Endothelial cell (in vitro differentiated cells): ENCODE measurements around the gene SUSD6. TPM values are rescaled to one million over a fixed set of nuclear protein-coding genes. Genes with fewer than 3 reads are reported as not detected.

Experiments used
- DNase-seq: peaks from one replicate; pipeline ENCODE4 v3.0.0; 2021; ENCODE audit warnings: low spot score
- H3K27ac Mint-ChIP-seq: one replicate; pipeline ENCODE4 v1.8.0; 2021; ENCODE audit warnings: mixed read lengths, inconsistent platforms; ENCODE audit not compliant: unreplicated experiment
- H3K27me3 Mint-ChIP-seq: one replicate; pipeline ENCODE4 v1.8.0; 2021; ENCODE audit warnings: mild to moderate bottlenecking, moderate library complexity, mixed read lengths, inconsistent platforms; ENCODE audit not compliant: unreplicated experiment
- H3K36me3 Mint-ChIP-seq: one replicate; pipeline ENCODE4 v1.8.0; 2021; ENCODE audit warnings: mild to moderate bottlenecking, low read depth, mixed read lengths, inconsistent platforms; ENCODE audit not compliant: unreplicated experiment
- H3K4me1 Mint-ChIP-seq: one replicate; pipeline ENCODE4 v1.8.0; 2021; ENCODE audit warnings: mild to moderate bottlenecking, mixed read lengths, inconsistent platforms; ENCODE audit not compliant: unreplicated experiment
- H3K4me3 Mint-ChIP-seq: one replicate; pipeline ENCODE4 v1.8.0; 2021; ENCODE audit warnings: mild to moderate bottlenecking, mixed read lengths, inconsistent platforms; ENCODE audit not compliant: unreplicated experiment
- H3K9me3 Mint-ChIP-seq: one replicate; pipeline ENCODE4 v1.8.0; 2021; ENCODE audit warnings: mixed read lengths, inconsistent platforms; ENCODE audit not compliant: unreplicated experiment
- total RNA-seq: library from RNA; stranded (reverse); fragmentation: NEBNext Ultra II Directional; extraction: Animal tissue kit (Norgen Biotek cat#: 25700); gene quantifications from one replicate; pipeline ENCODE4 v1.2.1, GENCODE V29; 2021; ENCODE audit not compliant: unreplicated experiment
- TF ChIP-seq, protein P1 (sequence below): fragments of 200-600 bp; sonication (generic); IDR thresholded peaks from one replicate; pipeline ENCODE4 v1.5.0; 2021; ENCODE audit warnings: antibody characterized with exemption; ENCODE audit not compliant: unreplicated experiment

SUSD6 gene
- total RNA-seq, 1 donor from 2014 or later: 71.5 TPM

DNA sequence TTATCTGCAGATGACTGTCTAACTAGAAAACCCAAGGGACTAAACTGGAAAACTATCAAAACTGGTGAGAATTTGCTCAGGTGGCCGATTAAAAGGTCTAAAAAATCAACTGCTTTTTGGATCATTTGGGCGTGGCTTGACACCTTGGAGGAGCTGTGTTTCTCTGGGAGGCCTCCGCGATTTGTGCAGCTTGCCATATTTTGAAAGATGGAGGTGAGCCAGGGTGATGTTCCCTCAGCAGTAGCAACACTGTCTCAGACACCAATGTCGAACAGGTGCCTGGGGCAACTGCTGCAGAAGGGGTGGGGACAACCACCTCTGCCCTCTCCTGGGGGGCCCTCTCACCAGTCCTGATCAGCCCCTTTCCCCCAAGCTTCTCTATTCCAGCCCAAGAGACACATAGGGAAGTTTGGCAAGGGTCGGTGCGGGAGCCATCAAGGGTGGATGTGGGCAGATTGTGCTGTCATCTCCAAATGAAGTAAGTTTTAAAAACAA, 40.5 kb upstream of the SUSD6 start:
- no peak for DNase-seq
- H3K36me3 Mint-ChIP-seq: peaks cover 4% of the 10 kb centered on the region
- no peak overlapping the region for H3K27ac Mint-ChIP-seq
- peak overlapping the region; percentile 42 for H3K4me3 Mint-ChIP-seq
- TF ChIP-seq, protein P1, sequence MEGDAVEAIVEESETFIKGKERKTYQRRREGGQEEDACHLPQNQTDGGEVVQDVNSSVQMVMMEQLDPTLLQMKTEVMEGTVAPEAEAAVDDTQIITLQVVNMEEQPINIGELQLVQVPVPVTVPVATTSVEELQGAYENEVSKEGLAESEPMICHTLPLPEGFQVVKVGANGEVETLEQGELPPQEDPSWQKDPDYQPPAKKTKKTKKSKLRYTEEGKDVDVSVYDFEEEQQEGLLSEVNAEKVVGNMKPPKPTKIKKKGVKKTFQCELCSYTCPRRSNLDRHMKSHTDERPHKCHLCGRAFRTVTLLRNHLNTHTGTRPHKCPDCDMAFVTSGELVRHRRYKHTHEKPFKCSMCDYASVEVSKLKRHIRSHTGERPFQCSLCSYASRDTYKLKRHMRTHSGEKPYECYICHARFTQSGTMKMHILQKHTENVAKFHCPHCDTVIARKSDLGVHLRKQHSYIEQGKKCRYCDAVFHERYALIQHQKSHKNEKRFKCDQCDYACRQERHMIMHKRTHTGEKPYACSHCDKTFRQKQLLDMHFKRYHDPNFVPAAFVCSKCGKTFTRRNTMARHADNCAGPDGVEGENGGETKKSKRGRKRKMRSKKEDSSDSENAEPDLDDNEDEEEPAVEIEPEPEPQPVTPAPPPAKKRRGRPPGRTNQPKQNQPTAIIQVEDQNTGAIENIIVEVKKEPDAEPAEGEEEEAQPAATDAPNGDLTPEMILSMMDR: no peak
- peaks cover 4% of the 10 kb centered on the region for H3K4me1 Mint-ChIP-seq
- peaks cover 13% of the 10 kb centered on the region for H3K27me3 Mint-ChIP-seq
- no peaks in the 10 kb centered on the region for H3K9me3 Mint-ChIP-seq

DNA sequence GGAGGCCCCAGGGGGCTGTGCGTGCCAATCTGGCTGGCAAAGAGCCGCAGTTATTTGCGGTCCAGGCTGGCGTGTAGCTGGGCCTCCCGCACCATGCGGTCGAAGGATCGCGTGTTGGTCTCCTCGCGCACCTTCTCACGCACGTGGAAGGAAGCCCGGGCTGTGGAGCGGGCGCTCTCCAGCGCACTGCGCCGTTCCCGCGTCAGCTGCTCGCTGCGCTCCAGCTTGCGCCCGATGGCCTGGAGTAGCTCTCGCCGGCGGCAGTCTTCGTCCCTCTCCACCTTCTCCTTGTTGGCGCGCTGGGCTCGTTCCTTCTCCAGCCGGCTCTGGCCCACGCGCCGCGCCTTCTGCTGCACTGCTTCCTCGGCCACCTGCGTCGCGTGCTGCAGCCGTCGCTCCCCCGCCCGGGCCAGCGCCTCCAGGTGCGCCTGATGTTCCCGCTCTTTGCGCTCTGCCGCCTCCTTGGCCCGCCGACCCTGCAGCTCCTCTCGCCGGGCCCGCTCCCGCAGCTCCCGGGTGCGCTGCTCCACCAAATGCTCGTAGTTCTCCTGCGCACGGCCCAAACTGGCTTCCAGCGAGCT, 39.9 kb upstream of the SUSD6 start:
- Mint-ChIP-seq H3K27ac (no peak overlapping the region), H3K27me3 (peaks cover 10% of the 10 kb centered on the region), H3K4me3 (no peak overlapping the region), H3K4me1 (peaks cover 6% of the 10 kb centered on the region), H3K9me3 (no peaks in the 10 kb centered on the region), H3K36me3 (peaks cover 4% of the 10 kb centered on the region)
- no peak for DNase-seq
- TF ChIP-seq, protein P1: no peak

DNA sequence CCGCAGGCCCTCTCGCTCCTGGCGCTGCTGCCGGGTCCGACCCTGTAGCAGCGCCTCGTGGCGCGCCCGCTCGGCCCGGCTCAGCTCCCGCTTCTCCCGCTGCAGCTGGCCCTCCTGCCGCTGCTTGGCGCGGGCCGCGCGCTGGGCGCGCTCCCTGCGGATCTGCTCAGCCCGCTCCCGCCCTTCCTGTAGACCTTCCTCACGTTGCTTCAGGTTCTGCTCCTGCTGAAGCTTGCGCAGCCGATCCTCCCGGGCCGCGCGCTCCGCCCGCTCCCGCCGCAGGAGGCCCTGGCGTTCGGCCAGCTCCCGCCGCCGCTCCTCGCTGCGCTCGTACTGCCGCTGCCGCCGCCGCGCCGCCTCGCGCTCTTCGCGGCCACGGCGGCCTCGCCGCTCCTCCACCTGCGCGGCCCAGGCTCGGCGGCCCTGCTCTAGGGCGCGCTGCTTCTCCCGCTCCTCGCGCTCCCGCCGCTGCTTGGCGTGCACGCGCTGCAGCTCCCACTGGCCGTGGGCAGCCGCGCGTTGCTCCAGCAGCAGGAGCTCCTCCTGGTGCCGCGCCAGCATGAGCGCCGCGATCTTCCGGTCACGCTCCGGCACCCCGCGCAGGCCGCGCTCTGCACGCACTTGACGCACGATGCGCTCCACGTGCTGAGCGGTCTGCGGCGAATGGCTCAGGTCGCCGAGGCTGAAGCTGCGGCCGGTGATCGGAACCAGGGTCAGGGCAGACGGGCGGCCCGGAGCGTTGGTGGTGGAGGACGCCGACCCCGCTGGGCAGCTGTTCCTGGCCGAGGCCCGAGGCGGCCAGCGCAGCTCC, 39.2 kb upstream of the SUSD6 start:
- peaks cover 6% of the 10 kb centered on the region for H3K4me1 Mint-ChIP-seq
- H3K9me3 Mint-ChIP-seq: no peaks in the 10 kb centered on the region
- no peak overlapping the region for H3K4me3 Mint-ChIP-seq
- H3K27ac Mint-ChIP-seq: no peak overlapping the region
- peaks cover 10% of the 10 kb centered on the region for H3K27me3 Mint-ChIP-seq
- DNase-seq: peak; percentile 55
- TF ChIP-seq, protein P1: no peak
- peaks cover 4% of the 10 kb centered on the region for H3K36me3 Mint-ChIP-seq

DNA sequence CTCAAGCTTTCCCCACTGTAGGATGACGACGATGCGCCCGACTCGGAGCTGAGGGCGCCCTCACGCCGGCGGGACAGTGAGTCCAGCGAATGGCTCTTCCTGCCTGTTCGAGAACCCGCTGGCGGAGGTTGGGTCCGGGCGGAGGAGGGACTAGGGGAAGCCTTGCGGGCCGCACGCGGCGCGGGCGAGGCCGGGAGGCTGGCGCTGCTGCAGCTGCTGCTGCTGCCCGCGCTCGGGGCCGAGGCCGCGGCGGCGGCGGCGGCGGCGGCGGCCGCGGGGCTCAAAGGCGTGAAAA, 38.6 kb upstream of the SUSD6 start:
- TF ChIP-seq, protein P1: no peak
- Mint-ChIP-seq H3K27ac (no peak overlapping the region), H3K36me3 (peaks cover 4% of the 10 kb centered on the region)

DNA sequence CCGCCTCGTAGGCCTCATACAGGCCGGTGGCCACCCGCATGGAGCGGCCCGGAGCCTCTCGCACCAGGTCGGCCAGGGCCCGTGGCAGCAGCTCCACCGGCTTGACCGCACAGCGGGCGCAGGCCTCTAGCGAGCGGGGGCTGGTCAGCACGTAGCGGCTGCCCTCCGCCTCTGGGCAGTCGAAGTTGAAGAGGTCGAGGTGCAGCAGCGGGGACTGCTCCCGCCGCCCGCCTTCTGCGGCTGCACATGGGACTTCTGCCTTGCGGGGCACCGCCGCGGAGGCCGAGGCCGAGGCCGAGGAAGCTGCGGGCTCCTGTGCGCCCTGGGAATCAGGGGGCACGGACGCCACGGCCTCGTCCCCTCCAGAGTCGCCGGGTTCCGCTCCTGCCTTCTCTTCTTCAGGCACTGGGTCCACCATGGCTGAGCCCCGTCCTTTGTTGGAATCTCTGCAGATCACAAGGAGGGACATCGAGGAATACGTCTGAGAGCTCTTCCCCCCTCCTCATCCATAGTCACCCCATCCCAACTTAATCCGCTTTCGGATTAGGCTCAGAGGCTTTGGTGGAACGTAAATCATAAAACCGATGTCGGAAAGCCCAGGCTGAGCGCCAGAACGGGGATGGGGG, 38.1 kb upstream of the SUSD6 start:
- Mint-ChIP-seq H3K27ac (no peak overlapping the region), H3K27me3 (peaks cover 10% of the 10 kb centered on the region), H3K36me3 (peaks cover 4% of the 10 kb centered on the region), H3K4me3 (no peak overlapping the region), H3K9me3 (no peaks in the 10 kb centered on the region), H3K4me1 (peaks cover 6% of the 10 kb centered on the region)
- DNase-seq: no peak
- TF ChIP-seq, protein P1: no peak

More for the DNA sequence above, 38.6 kb upstream of the SUSD6 start:
- peaks cover 10% of the 10 kb centered on the region for H3K27me3 Mint-ChIP-seq
- H3K9me3 Mint-ChIP-seq: no peaks in the 10 kb centered on the region
- no peak for DNase-seq
- H3K4me3 Mint-ChIP-seq: no peak overlapping the region
- peaks cover 6% of the 10 kb centered on the region for H3K4me1 Mint-ChIP-seq
